ENCODE data around the gene TNFRSF19.

TNFRSF19 gene

DNA sequence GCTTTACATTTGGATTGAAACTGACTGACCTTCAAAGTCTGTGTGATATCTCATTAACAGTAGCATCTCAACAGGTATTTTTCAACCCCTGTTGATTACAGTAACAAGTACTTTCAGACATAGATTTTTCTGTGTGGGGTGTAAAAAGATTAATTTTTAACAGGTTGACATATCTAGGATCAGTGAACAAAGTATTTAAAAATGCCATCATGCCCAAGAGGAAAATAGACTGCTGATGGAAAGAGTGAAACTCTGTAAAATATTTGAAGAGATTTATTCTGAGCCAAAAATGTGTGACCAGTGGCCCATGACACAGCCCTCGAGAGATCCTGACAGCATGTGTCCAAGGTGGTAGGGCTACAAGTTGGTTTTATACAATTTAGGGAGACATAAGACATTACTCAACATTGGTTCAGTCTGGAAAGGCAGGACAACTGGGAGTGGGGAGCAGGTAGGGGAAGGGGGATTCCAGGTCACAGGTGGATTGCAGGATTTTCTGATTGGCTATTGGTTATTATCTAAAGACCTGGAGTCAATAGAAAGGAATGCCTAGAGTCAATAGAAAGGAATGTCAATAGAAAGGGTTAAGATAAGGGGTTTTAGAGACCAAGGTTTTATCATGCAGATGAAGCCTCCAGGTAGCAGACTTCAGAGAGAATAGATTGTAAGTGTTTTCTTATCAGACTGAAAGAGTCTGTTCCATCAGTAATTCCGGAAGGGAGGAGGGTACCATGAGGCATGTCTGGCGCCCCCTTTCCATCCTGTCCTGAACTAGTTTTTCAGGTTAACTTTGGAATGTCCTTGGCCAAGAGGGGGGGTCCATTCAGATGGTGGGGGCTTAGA is 29.1 kb downstream of the TNFRSF19 start:
- DNase-seq (ENCODE audit: insufficient read length, low spot score) = no peak
- no peak for FAIRE-seq
- TF ChIP-seq POLR2AphosphoS5 (IDR thresholded peaks at IDR 0.05; ENCODE audit: low read depth, low read length) (no peak), POU2F2 (IDR thresholded peaks at IDR 0.05; ENCODE audit: low read depth, low read length) (no peak), PAX5 (IDR thresholded peaks at IDR 0.05; ENCODE audit: insufficient read depth, low read length, severe bottlenecking) (no peak), TAF1 (IDR thresholded peaks at IDR 0.05; ENCODE audit: low read depth, low read length) (no peak), SPI1 (IDR thresholded peaks at IDR 0.05; ENCODE audit: low read depth, low read length) (no peak), POLR2A (IDR thresholded peaks at IDR 0.05; ENCODE audit: low read depth, low read length) (no peak)

DNA sequence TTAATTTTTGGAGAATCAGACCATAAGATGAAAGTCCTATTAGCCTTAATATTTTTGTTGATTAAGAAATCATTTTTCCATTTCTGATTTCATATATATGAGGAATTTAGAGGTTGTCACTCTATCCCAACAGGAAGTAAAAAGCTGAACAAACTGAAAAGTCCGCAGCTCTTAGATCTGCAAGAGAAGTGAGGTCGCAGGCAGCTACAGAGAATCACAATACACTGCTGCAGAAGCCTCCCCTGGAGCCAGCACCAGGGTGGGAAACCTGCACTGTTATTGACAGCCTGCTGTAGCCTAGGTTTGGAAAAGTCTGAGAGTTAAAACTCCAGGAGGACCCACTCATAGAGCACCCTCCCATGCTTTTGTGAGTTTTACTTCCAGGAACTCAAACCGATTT is 29.9 kb downstream of the TNFRSF19 start:
- FAIRE-seq = no peak
- DNase-seq (ENCODE audit: insufficient read length, low spot score) = no peak
- TF ChIP-seq TAF1 (IDR thresholded peaks at IDR 0.05; ENCODE audit: low read depth, low read length) (no peak), PAX5 (IDR thresholded peaks at IDR 0.05; ENCODE audit: insufficient read depth, low read length, severe bottlenecking) (no peak), POU2F2 (IDR thresholded peaks at IDR 0.05; ENCODE audit: low read depth, low read length) (no peak), SPI1 (IDR thresholded peaks at IDR 0.05; ENCODE audit: low read depth, low read length) (no peak), POLR2AphosphoS5 (IDR thresholded peaks at IDR 0.05; ENCODE audit: low read depth, low read length) (no peak), POLR2A (IDR thresholded peaks at IDR 0.05; ENCODE audit: low read depth, low read length) (no peak)

DNA sequence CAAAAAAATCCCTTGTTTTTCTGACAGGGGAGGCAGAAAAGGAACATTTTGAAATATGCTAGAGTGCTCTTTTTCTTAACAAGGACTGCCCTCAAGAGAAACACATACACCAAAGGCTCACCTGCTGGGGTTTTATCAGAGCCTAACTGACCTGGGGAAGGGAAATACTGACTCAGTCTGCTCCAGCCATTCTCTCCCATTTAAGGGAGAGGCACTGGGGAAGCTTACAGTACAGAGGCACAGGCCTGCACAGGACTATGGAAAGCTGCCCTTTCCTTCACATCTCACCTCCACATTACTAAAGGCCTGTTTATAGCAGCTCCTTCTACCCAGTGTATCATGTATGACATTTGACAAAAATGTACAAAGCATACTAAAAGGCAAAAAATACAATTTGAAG is 30.3 kb downstream of the TNFRSF19 start:
- TF ChIP-seq POU2F2 (IDR thresholded peaks at IDR 0.05; ENCODE audit: low read depth, low read length) (no peak), PAX5 (IDR thresholded peaks at IDR 0.05; ENCODE audit: insufficient read depth, low read length, severe bottlenecking) (no peak), POLR2A (IDR thresholded peaks at IDR 0.05; ENCODE audit: low read depth, low read length) (no peak), SPI1 (IDR thresholded peaks at IDR 0.05; ENCODE audit: low read depth, low read length) (no peak), POLR2AphosphoS5 (IDR thresholded peaks at IDR 0.05; ENCODE audit: low read depth, low read length) (no peak), TAF1 (IDR thresholded peaks at IDR 0.05; ENCODE audit: low read depth, low read length) (no peak)
- no peak for FAIRE-seq
- no peak for DNase-seq (ENCODE audit: insufficient read length, low spot score)

DNA sequence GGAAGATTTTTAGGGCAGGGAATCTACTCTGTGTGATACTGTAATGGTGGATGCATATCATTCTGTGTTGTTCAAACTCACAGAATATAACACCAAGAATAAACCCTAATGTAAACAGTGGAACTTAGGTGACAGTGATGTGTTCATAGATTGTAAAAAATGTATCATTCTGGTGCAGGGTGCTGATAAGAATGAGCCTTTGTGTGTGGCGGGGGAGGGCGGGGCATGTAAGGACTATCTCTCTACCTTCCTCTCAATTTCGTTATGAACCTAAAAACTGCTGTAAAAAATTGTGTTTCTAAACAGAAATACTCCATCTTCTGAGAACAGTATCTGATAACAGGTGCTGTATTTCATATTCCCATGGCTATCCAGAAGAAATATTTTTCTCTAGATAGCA is 35.6 kb downstream of the TNFRSF19 start:
- FAIRE-seq (no peak), DNase-seq (ENCODE audit: insufficient read length, low spot score) (no peak)
- TF ChIP-seq TAF1 (IDR thresholded peaks at IDR 0.05; ENCODE audit: low read depth, low read length) (no peak), POLR2AphosphoS5 (IDR thresholded peaks at IDR 0.05; ENCODE audit: low read depth, low read length) (no peak), PAX5 (IDR thresholded peaks at IDR 0.05; ENCODE audit: insufficient read depth, low read length, severe bottlenecking) (no peak)

DNA sequence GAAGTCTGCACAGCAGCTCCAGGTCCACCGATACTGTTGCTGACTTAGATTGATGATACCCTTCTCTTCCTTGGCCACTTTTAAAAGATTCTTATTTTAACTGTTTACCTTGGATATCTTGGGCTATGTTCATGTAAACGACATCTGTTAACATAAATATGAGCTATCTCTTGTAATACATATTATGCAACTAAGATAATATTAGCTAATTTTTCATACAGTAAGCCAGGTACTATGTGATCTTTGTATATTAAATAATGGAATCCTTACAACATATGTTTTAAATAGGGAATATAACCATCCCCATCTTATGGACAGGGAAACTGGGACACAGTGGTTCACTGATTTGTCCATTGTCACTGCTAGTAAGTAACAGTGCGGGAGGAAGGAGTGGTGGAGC is 37.9 kb downstream of the TNFRSF19 start:
- DNase-seq (ENCODE audit: insufficient read length, low spot score) (no peak), FAIRE-seq (no peak)
- TF ChIP-seq TAF1 (IDR thresholded peaks at IDR 0.05; ENCODE audit: low read depth, low read length) (no peak), POLR2AphosphoS5 (IDR thresholded peaks at IDR 0.05; ENCODE audit: low read depth, low read length) (no peak), POLR2A (IDR thresholded peaks at IDR 0.05; ENCODE audit: low read depth, low read length) (no peak)

DNA sequence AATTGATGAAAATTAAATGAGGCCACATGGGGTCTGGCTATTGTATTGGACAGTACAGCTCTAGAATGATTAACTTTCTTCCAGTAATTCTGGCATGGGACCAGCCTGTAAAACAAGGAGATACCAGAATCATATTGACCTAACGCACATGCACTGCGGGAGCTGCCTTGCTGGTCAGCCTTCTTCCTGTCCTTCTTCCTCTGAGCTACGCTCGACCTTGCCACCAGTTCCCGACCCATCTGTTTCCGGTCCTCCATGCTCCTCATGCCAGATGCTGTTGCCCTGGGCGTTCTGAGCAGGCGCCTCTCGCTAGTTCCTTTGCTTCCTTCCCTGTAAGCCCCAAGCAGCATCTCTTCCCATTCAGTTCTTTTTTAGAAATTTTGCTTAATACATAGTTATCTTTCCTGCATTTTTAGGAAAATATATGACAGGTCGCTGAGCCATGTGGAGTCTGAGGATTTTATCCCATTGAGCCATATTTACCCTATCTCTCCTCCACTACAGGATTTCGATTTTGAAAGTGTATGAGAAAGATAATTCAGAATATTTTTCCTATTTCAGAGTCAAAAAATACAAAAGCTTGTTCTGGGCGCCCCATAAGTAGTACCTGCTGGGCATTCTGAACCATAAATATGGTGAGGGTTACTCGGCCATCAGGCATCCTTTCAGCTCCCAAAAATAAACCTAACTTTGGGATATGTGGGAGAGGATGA is 38.6 kb downstream of the TNFRSF19 start:
- no peak for DNase-seq (ENCODE audit: insufficient read length, low spot score)
- peak; percentile 78 for FAIRE-seq
- no peak for TF ChIP-seq POLR2AphosphoS5 (IDR thresholded peaks at IDR 0.05; ENCODE audit: low read depth, low read length)
- no peak for TF ChIP-seq POU2F2 (IDR thresholded peaks at IDR 0.05; ENCODE audit: low read depth, low read length)
- no peak for TF ChIP-seq SPI1 (IDR thresholded peaks at IDR 0.05; ENCODE audit: low read depth, low read length)
- no peak for TF ChIP-seq PAX5 (IDR thresholded peaks at IDR 0.05; ENCODE audit: insufficient read depth, low read length, severe bottlenecking)
- TF ChIP-seq TAF1 (IDR thresholded peaks at IDR 0.05; ENCODE audit: low read depth, low read length) = no peak
- TF ChIP-seq POLR2A (IDR thresholded peaks at IDR 0.05; ENCODE audit: low read depth, low read length) = no peak

DNA sequence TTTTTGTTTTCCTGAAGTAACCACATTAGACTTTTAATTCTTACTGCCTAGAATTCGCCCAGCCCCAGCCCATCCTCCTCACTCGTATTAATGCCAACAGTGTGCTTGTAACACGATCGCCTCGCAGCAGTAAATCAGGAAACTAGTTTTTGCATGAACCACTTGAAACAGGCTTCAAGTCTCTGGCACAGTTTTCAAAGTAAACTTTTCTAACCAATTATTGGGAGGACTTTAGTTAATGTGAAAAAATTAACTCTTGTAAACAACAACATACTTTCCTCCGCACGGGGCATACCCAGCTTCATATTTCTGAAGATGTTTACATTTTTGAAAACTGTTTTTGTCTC is 39.2 kb downstream of the TNFRSF19 start:
- FAIRE-seq (peak; percentile 83), DNase-seq (ENCODE audit: insufficient read length, low spot score) (no peak)
- TF ChIP-seq POU2F2 (IDR thresholded peaks at IDR 0.05; ENCODE audit: low read depth, low read length) (no peak), PAX5 (IDR thresholded peaks at IDR 0.05; ENCODE audit: insufficient read depth, low read length, severe bottlenecking) (no peak), POLR2A (IDR thresholded peaks at IDR 0.05; ENCODE audit: low read depth, low read length) (no peak), POLR2AphosphoS5 (IDR thresholded peaks at IDR 0.05; ENCODE audit: low read depth, low read length) (no peak), TAF1 (IDR thresholded peaks at IDR 0.05; ENCODE audit: low read depth, low read length) (no peak), SPI1 (IDR thresholded peaks at IDR 0.05; ENCODE audit: low read depth, low read length) (no peak)

DNA sequence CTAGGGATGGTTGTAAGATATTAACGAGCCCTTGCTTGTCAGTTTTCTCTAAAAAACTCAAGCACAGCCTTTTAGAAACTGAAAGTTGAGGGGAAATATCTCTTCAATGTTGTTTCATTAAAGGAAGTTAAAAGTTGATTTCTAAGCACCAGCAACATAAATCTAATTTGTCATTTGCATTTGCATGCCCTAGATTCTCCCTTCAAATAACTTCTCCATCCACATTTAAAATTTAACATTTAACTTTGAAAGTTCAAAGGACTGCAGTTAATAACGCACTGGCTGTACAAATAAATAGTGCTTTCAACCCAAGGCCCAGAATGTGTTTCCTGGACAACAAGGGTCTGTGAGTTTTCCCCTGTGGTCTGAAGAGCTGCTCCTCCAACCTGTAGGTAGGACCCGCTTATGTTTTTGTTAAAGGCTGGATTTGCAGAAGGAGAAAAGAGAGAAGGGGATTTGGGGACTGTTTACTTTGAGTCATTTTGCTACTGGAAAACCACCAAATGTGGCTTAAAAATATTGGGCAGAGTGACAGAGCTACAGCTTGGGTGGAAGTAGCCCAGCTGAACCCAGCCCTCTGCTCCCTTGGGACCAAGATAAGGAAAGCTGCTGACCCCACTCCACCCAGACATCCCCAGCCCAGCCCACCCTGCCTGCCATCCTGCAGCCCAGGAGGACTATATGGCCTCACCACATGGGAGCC is 39.8 kb downstream of the TNFRSF19 start:
- FAIRE-seq = no peak
- TF ChIP-seq POLR2AphosphoS5 (IDR thresholded peaks at IDR 0.05; ENCODE audit: low read depth, low read length) (no peak), TAF1 (IDR thresholded peaks at IDR 0.05; ENCODE audit: low read depth, low read length) (no peak), POLR2A (IDR thresholded peaks at IDR 0.05; ENCODE audit: low read depth, low read length) (no peak), PAX5 (IDR thresholded peaks at IDR 0.05; ENCODE audit: insufficient read depth, low read length, severe bottlenecking) (no peak), POU2F2 (IDR thresholded peaks at IDR 0.05; ENCODE audit: low read depth, low read length) (no peak), SPI1 (IDR thresholded peaks at IDR 0.05; ENCODE audit: low read depth, low read length) (peak; percentile 31)
- no peak for DNase-seq (ENCODE audit: insufficient read length, low spot score)

DNA sequence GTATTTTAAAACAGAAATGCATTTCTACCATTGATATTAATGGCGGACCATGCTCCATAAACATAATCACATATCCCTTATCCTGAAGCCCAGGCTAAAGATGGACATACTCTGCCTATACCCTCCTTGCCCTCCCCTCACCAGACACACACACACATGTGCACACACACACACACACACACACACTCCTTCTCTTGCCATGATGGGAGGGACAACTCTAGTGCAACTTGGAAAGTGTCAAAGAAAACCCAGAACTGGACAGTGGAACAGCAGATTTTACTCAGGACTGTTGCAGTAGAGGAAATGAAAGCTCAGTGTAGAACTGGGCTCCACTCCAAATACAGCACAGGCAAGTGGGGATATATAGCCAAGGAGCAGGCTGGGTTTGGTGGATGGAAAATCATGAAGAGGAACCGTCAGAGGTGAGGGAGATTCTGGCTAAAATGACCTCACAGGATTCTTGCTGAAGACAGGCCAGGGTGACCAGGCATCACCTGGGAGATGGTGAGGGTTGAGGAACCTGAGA is 40.8 kb downstream of the TNFRSF19 start:
- FAIRE-seq (peak; percentile 59), DNase-seq (ENCODE audit: insufficient read length, low spot score) (no peak)

More for the DNA sequence above, 40.8 kb downstream of the TNFRSF19 start:
- no peak for TF ChIP-seq PAX5 (IDR thresholded peaks at IDR 0.05; ENCODE audit: insufficient read depth, low read length, severe bottlenecking)
- TF ChIP-seq SPI1 (IDR thresholded peaks at IDR 0.05; ENCODE audit: low read depth, low read length) = no peak
- no peak for TF ChIP-seq POLR2AphosphoS5 (IDR thresholded peaks at IDR 0.05; ENCODE audit: low read depth, low read length)
- no peak for TF ChIP-seq TAF1 (IDR thresholded peaks at IDR 0.05; ENCODE audit: low read depth, low read length)
- TF ChIP-seq POU2F2 (IDR thresholded peaks at IDR 0.05; ENCODE audit: low read depth, low read length) = no peak
- no peak for TF ChIP-seq POLR2A (IDR thresholded peaks at IDR 0.05; ENCODE audit: low read depth, low read length)
